Adipose tissue (tissue), 3 donors: ENCODE measurements around the gene IRF8. TPM values are rescaled to one million over a fixed set of nuclear protein-coding genes. Genes with fewer than 3 reads are reported as not detected.
"Not testable (repeated sequence)": the region's sequence is repeated elsewhere in the genome, so short reads cannot be mapped to it uniquely, and the experiment has no call there.

Experiments used
- H3K27ac ChIP-seq: one replicate; pipeline ENCODE4 v1.5.1; 2013; ENCODE audit warnings: low read depth, low read length
- WGBS, 3 donors: extraction: QIAGEN DNeasy Blood & Tissue Kit; methylation state at CpG; one replicate each; pipeline ENCODE4 v1.1.7; 2013; 5-methylcytosine and 5-hydroxymethylcytosine counted together
- polyA plus RNA-seq, 3 donors: library from polyadenylated mRNA; stranded (reverse); fragments of 200-250 nt; gene quantifications; one replicate each; pipeline ENCODE4 v1.2.3, GENCODE V29; 2013
- donor health status: healthy with polysubstance abuse.
- donor health status: Bipolar disorder and iron deficiency.
- donor health status: healthy.

The IRF8 gene
- polyA plus RNA-seq, 3 donors = 7.0 to 96.5 (median 10.3) TPM

DNA sequence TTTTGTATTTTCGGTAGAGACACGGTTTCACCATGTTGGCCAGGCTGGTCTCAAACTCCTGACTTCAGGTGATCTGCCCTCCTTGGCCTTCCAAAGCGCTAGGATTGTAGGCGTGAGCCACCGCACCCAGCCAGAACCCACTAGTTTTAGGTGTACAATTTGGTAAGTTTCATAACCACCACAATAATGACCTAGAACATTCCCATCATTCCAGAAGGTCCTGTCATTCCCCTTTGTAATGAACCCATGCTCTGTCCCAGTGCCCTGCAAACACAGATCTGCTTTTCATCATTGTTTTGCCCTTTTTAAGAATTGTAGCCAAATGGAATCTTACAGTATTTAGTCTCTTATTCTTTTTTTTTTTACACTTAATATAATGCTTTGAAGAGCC lies 35.6 kb upstream of the IRF8 start:
- WGBS, 3 donors = 93 to 96% (median 95%) methylated on average over 5 of the region's 5 CpGs
- H3K27ac ChIP-seq = no peak overlapping the region

DNA sequence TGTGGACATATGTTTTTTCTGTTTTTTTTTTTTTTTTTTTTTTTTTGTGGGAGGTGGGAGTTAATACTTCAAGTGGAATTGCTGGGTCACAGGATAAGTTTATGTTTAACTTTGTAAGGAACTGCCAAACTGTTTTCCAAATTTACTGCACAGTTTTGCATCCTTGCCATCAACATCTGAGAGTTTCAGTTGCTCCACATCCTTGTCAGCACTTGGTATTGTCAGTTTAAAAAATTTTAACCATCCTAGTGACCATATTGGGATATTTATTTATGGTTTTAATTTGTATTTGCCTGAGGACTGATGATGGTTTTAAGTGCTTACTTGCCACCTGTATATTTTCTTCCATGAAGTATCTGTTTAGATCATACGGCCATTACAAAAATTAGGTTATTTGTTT lies 34.0 kb upstream of the IRF8 start:
- H3K27ac ChIP-seq = no peak overlapping the region
- WGBS, 3 donors = 91 to 97% (median 91%) methylated on average over 1 of the region's 1 CpG

DNA sequence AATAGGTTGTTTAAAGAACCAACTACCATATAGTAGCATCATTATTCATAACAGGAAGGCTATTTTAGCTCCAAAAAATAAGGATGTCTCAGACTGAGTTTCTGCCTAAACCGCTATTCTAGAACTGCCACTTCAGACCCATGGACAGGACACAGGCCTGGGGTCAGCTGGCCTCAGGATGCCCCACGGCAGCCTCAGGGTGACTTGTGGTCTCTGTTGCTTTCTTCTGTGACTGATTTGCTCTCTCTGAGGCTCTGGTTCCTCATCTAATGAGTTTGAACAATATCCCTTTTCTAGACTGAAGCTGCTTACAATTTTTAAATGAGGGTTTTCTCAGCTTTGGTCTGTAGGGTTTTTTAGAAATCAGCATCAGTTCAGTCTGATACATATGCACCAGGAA lies 31.8 kb upstream of the IRF8 start:
- no peak overlapping the region for H3K27ac ChIP-seq
- WGBS, 3 donors = 70 to 85% (median 82%) methylated on average over 2 of the region's 2 CpGs

DNA sequence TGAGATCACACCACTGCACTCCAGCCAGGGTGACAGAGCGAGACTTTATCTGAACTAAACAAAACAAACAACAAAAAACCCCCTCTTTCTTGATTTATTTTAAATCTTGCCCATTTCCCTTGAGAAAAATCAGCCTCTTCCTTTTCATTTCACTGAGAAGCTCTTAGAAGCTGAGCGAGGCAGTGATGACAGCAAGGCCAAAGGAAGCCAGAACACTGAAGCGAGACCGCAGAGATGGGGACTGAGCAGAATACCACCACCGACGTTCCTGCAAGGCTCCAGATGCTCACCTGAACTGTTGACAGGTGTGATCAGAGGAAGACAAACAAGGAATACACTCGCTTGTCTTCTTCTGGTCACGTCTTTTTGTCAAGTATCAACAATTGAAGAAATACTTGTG lies 30.5 kb upstream of the IRF8 start:
- WGBS, 3 donors = 79 to 89% (median 83%) methylated on average over 8 of the region's 8 CpGs
- H3K27ac ChIP-seq = no peak overlapping the region

DNA sequence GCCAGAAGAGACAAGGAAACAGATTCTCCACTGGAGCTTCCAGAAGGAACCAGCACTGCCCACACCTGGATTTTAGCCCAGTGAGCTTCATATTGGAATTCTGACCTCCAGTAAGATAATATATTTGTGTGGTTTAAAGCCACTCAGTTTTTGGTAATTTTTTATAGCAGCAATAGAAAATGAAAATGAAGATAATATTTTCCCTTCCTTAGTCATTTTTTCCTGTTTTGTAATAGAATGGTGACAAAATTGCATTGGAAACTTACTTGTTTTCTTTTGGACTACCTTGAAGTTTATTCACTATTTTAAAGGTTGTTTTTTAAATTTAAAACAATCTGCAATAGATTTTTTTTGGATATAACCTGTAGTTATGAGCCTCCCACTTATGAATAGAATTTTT lies 29.8 kb upstream of the IRF8 start:
- no peak overlapping the region for H3K27ac ChIP-seq

DNA sequence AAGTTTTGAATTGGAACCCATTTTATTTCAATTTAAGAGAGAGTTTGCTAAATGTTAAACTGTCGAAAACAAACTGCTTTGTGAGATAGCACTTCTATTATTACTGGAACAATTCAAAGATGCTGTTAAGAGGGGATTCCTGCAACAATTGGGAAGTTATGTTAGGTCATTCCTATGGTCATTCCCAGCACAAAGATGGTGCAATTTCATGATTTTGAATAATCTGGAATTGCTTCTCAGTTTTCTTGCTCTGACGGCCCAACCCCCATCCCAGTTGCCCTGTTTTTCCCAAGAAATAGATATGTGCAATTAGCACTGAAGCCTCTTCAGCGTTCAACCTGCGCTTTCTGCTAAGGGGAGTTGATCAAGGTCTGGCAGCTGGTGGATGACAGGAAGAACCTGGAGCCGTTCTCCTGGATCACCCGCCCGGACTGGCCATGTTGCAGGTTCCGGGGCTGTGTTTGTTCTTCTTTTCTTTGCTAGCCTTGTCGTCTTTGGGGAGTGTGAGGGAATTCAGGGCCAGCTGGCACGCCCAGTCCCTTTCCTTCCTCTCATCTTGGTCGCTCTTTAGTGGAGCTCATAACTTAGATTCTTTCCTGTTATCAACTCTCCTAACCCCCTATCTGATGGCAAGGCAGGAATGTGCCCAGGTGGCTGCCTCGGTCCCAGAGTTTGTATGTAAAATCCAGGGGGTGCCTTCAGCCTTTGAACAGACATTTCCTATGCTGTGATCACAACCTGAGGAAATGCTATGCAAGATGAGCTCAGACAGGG lies 29.0 kb upstream of the IRF8 start:
- WGBS, 3 donors = 17 to 24% (median 22%) methylated on average over 12 of the region's 12 CpGs
- no peak overlapping the region for H3K27ac ChIP-seq

DNA sequence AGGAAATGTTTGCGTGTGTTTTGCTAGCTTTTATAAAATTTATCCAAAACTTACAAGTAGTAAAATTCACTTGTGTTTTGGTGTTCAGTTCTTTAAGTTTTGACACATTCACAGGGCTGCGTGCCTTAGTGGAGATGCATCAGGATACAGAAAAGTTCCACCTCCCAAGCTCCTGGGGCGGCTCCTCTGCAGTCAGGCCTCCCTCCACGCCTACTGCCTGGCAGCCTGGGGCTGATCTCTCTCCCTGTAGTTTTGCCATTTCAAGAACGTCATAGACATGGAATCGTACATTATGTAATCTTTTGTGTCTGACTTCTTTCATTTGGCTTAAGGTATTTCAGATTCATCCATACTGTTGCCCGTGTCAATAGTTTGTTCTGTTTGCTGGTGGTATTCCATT lies 27.2 kb upstream of the IRF8 start:
- H3K27ac ChIP-seq = no peak overlapping the region
- 73 to 81% (median 81%) methylated on average over 7 of the region's 7 CpGs for WGBS, 3 donors

DNA sequence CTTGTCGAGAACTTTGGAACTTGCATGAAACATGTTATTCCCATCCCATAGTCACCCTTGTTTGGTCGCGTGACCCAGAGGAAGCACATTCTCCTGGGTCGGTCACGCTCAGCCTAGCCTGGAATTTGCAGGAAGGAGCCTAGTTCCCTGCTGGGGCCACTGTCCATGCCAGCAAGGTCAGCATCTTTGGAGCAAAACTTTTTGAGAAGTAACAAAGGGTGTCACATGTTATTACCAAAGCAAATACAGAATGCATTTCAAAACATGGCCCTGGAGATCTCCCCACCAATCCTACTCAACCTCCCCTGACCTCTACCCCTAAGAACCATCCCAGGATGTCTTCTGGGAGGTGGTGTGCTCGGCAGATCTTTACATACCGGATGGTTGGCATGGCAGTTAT lies 26.2 kb upstream of the IRF8 start:
- no peak overlapping the region for H3K27ac ChIP-seq
- 82 to 87% (median 84%) methylated on average over 7 of the region's 7 CpGs for WGBS, 3 donors

DNA sequence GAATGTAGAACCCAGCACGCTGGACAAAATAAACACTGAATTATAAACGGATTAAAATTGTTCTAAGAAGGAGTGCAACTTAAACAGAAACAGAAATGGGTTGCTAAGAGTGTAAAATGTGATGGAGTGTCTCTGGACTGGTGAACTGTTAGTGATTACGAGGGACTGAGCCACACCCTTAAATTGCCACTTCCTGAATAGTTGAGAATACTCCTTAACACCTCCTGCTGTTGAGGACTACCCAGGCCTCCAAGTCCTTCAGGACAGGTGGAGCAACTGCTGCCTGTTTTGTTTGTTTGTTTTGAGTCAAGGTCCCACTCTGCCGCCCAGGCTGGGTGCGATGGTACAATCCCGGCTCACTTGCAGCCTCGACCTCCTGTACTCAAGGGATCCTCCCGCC lies 25.8 kb upstream of the IRF8 start:
- WGBS, 3 donors = 62 to 88% (median 85%) methylated on average over 8 of the region's 8 CpGs
- H3K27ac ChIP-seq = no peak overlapping the region

DNA sequence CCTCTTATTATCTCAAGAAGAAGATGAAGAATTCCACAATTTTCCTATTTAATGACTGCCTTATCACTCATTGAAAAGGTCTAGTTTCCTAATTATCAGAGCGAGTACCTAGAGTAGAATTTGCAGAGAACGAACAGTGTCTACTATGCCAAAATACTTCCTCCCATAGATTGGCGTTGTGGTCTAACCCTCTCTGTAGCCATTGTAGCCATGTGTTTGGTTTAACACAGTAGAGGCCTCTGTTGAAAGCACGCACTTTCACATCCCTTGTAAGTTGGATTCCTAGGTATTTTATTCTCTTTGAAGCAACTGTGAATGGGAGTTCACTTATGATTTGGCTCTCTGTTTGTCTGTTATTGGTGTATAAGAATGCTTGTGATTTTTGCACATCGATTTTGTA lies 24.9 kb upstream of the IRF8 start:
- not testable (repeated sequence) for H3K27ac ChIP-seq
- 78 to 85% (median 80%) methylated on average over 4 to 5 of the region's 5 CpGs for WGBS, 3 donors

DNA sequence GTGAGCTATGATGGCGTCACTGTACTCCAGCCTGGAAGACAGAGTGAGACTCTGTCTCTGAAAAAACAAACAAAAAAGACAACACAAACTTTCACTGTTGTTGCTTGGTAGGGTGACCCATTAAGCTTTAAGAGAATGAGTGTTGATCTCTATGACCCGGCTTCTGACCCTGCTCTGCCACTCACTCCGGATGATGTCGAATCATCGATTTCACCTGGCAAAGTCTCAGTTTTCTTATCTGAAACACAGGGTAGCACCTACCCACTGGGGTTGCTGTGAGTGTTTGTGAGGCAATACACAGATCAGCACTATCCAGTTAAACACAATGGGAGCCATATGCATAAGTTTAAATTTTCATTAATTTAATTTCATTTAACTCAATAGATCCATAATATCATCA lies 20.6 kb upstream of the IRF8 start:
- H3K27ac ChIP-seq = no peak overlapping the region
- 73 to 87% (median 86%) methylated on average over 5 of the region's 5 CpGs for WGBS, 3 donors

DNA sequence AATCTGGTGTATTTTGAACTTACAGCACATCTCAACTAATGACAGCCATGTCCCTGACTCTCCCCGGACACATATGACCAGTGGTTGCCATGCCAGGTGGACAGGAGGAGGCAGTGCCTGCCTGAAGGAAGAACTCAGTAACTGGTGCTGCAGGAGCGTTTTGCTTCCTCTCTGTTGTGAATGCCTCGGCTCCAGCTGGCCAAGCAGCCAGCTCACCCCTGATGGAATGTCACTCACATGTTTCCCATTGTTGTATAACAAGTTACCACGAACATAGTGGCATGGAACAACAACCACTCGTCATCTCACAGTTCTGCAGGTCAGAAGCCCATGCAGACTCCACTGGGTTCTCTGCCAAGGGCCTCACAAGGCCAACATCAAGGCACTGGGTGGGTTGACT lies 20.1 kb upstream of the IRF8 start:
- no peak overlapping the region for H3K27ac ChIP-seq
- WGBS, 3 donors = 29 to 44% (median 40%) methylated on average over 5 of the region's 5 CpGs

DNA sequence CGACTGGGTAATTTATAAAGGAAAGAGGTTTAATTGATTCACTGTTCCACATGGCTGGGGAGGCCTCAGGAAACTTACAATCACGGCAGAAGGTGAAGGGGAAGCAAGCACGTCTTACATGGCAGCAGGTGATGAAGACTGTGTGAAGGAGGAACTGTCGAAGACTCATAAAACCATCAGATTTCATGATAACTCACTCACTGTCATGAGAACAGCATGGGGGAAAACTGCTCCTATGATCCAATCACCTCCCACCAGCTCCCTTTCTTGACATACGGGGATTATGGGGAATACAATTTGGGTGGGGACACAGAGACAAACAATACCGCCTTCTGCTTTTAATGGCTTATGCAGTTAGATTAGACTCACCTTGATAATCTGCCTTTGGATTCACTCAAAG lies 19.4 kb upstream of the IRF8 start:
- 69 to 78% (median 74%) methylated on average over 6 of the region's 6 CpGs for WGBS, 3 donors
- H3K27ac ChIP-seq = no peak overlapping the region

DNA sequence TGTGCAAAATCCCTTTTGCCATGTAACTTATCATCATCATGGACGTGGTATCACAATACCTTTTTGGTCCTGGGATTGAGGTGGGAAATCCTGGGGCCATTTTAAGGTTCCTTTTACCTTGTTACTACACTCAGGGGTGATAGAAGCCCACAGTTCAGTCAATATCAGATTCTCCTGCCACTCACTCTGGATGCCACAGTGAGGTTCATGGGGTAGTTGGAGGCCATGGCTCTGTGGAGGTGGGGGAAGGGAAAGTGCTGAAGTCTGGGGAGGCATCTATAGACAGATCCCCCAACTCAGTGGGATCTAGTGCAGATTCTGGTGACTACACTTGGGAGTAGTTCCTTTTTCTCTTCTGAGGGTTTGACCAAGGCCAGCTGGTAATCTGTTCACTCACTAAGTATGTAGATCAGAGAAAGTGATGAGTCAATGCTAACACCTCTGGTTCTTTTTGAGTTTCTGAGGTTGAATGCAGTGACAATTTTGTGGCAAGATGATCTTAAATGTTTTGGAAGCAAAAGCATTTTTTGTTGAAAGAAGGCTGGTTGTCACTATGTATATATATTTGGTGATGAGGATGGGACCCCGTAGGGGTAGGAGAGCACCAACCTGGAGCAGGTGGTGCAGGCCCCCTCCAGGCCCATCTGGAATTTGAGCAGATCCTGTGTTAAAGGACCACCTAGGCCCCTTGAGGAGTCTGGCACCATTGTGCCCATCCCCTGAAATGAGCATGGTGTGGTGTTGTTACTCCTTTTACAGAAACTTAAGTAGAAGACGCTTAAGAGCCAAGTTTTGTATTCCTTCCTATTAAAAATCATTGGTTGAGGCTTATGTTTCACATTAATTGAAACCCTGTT lies 18.8 kb upstream of the IRF8 start:
- WGBS, 3 donors = 87 to 92% (median 89%) methylated on average over 3 of the region's 3 CpGs
- H3K27ac ChIP-seq = no peak overlapping the region

DNA sequence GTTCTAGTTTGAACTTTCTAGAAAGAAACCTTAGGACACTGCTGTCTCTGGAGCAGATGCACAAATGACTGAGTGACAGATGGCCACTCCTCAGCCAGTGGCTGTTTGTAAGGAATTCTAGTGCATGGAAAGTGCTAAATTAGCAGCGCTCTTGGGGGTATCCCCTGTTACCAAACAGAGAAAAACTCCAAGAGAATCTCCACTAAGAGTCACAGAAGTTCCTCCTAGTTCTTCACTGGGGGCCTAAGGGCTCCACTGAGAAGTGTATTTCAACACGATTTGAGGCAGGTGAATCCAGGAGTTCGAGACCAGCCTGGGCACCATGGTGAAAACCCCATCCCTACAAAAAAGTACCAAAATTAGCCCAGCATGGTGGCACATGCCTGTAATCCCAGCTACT lies 18.1 kb upstream of the IRF8 start:
- WGBS, 3 donors = 82 to 91% (median 90%) methylated on average over 3 of the region's 3 CpGs
- no peak overlapping the region for H3K27ac ChIP-seq

DNA sequence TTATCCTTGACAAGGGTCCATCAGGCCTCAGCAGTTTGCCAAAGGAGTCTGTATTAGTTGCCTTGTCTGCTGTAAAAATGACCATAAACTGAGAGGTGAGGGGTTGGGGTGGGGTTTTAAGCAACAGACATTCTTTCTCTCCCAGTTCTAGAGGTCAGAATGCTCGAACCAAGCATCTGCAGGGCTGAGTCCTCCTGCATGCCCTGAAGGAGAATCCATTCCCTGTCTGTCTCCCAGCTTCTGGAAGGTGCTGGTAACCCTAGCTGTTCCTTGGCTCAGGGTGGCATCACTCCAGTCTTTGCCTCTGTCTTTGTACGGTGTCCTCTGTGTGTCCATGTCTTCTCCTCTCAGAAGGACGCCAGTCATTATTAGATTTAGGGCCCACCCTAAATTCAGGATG lies 17.5 kb upstream of the IRF8 start:
- WGBS, 3 donors = 54 to 71% (median 60%) methylated on average over 3 of the region's 3 CpGs
- H3K27ac ChIP-seq = no peak overlapping the region

DNA sequence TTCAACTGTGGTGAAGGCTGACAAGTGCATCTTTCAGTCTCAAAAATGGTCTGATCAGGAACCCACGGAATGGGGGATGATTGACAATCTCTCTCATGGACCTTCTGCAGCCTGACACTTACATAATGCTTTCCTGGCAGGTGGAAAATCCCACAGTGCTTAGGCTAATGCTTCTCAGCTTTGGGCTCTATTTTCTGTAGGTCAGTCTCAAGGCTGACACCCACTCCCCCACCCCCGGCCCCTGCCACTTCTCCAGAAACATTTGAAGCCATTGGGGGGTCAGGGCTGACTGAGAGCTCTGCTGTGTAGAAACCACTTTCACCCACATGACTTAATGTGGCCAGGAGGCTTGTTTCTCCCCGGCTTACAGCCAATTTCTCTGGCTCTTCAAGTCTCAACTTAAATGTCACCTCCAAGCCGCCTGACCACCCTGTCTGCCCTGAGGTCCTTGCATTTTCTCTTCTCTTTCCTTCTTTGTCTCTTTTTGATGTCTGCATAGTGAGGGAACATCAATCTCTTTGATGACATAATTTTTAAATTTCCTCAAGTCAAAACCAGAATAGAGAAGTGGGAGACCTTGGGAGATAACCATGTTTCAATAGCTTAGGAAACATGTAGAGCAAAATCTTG lies 16.7 kb upstream of the IRF8 start:
- WGBS, 3 donors = 40 to 62% (median 55%) methylated on average over 4 of the region's 4 CpGs
- H3K27ac ChIP-seq = no peak overlapping the region

DNA sequence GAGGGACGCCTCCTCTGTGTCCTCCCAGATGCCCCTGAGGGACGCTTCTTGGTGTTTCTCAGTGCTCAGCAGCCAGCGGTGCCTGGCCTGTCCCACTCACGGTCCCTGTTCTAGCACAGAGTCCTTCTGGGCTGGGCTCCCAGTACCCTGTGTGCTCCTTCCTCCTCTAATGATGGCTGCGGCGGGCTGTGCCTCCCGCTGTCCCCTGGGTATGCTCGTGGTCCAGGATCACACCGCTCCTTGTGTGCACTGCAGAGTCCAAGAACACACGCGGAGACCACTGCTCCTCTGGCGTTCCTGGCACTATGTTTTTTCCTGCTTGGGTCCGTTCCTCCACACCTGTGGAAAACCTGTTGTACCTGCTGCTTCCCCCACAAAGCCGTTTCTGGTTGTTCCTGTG lies 15.1 kb upstream of the IRF8 start:
- 56 to 81% (median 80%) methylated on average over 14 of the region's 14 CpGs for WGBS, 3 donors
- no peak overlapping the region for H3K27ac ChIP-seq

DNA sequence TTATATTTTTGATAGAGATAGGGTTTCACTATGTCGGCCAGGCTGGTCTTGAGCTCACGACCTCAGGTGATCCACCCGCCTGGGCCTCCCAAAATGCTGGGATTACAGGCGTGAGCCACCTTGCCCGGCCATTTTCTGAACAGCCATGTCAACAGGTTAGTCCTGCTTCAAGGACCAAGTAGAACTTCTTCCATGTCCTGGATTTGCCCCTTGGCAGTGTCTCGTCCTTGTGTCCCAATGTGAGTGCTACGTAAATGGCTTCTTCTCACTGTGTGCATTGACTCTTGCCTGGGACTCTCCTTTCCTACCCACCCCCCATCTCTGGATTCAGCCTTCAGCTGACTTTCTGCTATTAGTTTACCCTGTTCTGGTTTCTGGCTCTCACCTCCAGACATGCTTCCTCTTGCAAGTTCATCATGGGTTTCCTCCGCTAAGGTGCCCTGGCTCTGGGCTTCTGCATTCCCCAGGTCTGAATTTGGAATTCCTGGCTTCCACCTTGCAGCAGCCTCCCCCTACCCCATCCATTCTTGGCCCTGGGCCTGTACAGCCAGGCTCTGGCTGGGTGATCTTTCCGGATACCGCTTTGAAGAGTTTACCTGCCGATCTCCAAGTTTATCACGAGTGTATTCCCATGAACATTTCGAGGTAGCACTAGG lies 14.0 kb upstream of the IRF8 start:
- WGBS, 3 donors = 86 to 93% (median 91%) methylated on average over 13 of the region's 13 CpGs
- no peak overlapping the region for H3K27ac ChIP-seq
